Measurements from ENCODE around the gene ADAP1.
A peak's percentile ranks its signal among the peaks of the same experiment; 100 is the strongest.
"Not testable (repeated sequence)": the region's sequence is repeated elsewhere in the genome, so short reads cannot be mapped to it uniquely, and the experiment has no call there.

The ADAP1 gene, protein sequence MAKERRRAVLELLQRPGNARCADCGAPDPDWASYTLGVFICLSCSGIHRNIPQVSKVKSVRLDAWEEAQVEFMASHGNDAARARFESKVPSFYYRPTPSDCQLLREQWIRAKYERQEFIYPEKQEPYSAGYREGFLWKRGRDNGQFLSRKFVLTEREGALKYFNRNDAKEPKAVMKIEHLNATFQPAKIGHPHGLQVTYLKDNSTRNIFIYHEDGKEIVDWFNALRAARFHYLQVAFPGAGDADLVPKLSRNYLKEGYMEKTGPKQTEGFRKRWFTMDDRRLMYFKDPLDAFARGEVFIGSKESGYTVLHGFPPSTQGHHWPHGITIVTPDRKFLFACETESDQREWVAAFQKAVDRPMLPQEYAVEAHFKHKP

DNA sequence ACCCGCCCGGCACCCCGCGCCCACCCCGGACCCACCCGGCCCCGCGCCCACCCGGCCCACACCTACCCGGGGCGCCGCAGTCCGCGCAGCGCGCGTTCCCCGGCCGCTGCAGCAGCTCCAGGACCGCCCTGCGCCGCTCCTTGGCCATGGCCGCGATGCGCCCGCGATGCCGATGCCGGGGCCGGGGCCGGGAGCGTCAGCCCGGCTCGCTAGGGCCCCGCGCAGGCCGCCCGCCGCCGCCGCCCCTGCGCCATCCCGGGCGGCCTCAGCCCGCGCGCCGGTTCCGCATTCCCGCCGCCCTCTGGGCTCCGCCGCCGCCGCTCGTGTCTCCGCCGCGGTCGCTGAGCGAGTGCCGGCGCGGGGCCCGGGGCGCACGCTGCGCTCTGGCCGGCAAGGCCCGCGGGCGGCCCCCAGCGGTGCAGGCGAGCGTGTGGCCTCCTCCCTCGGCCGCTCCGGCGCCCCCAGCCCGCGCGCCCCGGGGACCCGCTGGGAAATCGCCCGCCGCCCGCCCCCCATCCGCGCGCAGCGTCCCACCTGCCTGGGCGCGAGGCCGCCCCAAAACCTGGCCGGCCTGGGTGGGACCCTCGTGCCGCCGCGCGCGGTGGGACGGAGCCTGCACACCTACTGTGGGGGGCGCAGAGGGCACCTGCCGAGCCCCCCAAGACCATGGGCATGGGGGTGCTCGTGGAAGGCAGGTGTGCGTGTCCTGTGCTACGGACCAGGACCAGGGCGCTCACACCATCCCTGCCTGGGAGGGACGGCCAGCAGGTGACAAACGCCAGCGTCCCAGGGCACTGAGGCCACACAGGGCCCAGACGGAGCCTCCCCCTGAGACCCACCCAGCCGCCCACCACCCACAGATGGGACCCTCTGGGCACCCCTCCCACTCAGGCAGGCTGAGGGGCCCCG lies at the start of gene ADAP1:
TSS of gene ADAP1 (minus strand) at position 351 of the 909 bp plus-strand sequence. CDS start at position 148, 203 bp downstream.
- DNase-seq (ENCODE audit: low read depth in 2 of 2): peak; percentile 39 to 59

DNA sequence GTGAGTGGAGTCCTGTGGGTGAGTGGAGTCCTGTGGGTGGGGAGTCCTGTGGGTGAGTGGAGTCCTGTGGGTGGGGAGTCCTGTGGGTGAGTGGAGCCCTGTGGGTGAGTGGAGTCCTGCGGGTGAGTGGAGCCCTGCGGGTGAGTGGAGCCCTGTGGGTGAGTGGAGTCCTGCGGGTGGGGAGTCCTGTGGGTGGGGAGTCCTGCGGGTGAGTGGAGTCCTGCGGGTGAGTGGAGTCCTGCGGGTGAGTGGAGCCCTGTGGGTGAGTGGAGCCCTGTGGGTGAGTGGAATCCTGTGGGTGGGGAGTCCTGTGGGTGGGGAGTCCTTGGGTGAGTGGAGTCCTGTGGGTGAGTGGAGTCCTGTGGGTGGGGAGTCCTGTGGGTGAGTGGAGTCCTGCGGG lies 48.0 kb upstream of the ADAP1 start:
- not testable (repeated sequence) for DNase-seq (ENCODE audit: low read depth in 2 of 2)

DNA sequence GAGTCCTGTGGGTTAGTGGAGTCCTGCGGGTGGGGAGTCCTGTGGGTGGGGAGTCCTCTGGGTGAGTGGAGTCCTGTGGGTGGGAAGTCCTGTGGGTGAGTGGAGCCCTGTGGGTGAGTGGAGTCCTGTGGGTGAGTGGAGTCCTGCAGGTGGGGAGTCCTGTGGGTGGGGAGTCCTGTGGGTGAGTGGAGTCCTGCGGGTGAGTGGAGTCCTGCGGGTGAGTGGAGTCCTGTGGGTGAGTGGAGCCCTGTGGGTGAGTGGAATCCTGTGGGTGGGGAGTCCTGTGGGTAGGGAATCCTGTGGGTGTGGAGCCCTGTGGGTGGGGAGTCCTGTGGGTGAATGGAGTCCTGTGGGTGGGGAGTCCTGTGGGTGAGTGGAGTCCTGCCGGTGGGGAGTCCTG lies 47.5 kb upstream of the ADAP1 start:
- DNase-seq (ENCODE audit: low read depth in 2 of 2): not testable (repeated sequence)

DNA sequence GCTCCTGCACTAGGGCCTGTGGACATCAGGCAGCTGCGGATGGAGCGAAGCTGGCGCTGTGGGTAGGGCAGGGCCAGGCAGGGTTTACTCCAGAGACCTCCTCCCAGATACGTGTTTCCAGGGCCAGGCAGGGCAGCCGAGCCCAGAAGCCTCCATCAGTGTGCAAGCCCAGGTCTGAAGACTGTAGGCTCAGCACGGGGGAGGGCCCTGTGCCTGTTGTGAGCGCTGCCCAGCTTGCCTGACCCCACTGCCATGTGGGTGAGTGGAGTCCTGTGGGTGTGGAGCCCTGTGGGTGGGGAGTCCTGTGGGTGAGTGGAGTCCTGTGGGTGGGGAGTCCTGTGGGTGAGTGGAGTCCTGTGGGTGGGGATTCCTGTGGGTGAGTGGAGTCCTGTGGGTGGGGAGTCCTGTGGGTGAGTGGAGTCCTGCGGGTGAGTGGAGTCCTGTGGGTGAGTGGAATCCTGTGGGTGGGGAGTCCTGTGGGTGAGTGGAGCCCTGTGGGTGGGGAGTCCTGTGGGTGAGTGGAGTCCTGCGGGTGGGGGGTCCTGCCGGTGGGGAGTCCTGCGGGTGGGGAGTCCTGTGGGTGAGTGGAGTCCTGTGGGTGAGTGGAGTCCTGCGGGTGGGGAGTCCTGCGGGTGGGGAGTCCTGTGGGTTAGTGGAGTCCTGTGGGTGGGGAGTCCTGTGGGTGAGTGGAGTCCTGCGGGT lies 46.7 kb upstream of the ADAP1 start:
- DNase-seq (ENCODE audit: low read depth in 2 of 2): not testable (repeated sequence)

DNA sequence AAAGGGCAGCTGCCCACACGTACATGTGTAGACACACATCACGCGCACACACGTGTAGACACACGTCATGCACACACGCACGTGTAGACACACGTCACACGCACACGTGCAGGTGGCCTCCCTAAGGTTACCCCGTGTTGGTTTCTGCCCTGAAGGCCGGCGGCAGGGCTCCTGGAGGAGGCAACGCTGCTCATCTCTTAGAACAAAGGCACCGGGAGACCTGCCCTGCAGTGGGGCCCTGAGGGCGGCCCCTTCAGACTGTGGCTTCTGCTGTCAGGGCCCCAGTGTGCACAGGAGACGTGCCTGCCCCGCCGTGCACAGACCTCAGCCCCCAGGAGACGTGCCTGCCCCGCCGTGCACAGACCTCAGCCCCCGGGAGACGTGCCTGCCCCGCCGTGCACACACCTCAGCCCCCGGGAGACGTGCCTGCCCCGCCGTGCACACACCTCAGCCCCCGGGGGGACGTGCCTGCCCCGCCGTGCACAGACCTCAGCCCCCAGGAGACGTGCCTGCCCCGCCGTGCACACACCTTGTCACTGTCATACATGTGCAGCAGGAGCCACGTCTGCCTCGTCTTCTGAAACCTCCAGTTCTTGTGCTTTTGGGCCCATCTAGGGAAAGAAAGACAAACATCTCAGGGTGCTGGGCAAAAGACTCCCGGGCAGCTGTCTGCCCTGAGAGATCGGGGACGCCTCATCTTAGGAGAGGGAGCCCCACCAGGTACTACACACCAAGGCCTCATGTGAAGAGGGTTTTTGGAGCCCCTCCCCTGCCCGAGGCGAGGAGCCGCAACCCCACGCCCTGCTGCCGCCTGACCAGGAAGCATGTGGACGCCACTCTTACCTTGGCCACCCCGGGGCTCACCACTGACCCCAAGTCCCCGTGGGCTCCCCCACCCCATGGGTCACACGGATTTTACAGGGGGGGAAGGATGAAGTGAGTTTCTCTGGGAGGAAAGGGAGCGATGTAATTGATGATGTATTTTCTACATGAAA lies 45.8 kb upstream of the ADAP1 start:
- no peak for DNase-seq (ENCODE audit: low read depth in 2 of 2)

DNA sequence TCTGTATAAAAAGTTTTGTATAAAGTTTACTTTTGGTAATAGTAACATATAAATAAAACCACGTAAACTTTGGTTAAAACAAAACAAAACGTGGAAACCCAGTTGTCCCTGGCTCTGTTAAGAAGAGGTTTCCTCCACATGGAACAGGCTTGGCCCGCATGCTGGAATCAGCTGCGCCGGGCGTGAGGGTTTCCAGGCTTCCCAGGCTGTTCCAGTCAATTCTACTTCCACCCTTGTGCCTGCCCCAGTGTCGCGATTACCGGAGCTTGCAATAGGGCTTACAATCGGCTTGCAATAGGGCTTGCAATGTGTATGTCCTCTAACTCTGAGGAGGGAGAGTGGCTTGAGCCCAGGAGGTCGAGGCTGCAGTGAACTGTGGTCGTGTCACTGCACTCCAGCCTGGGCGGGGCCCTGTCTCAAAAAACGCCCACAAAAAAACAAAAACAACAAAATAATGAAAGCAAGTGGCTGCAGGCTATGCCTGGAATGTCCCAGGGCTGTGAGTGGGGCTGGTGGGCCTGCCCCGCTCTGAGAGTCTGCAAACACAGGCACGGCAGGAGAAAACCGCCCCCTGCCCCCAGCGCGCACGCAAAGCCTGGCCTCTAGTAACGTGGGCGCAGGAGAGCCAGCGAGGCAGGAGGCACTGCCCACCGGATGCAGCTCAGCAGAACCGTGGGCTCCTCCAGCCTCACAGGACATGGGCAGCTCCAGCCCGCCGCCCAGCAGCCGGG lies 44.8 kb upstream of the ADAP1 start:
- no peak for DNase-seq (ENCODE audit: low read depth in 2 of 2)

DNA sequence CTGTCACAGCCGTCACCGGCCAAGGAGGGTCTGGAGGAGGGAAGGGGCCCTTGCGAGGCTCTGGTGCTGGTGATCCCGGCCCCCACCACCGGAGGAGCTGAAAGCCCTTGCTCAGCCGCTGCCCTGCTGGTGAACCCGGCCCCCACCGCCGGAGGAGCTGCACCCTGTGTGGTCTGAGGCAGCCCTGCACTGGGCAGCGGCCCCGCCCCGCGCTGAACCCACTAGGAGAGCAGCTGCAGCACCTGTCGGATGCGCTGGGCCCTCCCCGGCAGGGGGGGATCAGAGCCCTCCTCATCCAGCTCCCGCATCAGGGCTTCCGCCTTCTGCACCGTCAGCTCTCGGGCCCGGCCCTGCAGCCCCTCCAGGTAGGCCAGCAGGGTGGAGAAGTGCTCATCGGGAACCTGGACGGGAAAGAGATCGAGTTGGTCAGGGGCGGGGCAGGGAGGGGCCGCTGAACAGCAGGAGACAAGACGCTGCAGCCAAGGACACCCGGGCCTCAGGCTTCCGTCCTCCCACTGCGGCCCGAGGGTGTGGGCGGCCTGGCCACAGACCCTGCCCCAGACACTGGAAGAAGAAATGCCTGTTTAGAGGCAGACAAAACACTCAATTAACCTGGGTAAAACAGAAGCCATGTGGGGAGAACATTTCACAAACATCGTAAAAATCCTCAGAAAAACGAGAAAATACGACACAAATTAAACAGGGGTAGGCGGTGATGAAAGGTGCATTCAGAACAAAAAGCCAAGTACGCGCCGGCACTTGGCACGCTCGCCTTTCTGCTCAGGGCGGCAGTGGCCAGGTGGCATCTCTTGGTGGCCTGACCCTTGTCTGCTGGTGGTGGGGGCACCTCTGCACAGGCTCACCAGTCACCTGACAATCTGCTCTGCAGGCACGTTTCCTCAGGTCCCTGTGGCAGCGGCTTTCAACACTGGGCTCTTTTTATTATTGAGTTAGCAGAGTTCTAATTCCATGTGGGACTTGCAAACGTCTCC lies 43.2 kb upstream of the ADAP1 start:
- no peak for DNase-seq (ENCODE audit: low read depth in 2 of 2)

DNA sequence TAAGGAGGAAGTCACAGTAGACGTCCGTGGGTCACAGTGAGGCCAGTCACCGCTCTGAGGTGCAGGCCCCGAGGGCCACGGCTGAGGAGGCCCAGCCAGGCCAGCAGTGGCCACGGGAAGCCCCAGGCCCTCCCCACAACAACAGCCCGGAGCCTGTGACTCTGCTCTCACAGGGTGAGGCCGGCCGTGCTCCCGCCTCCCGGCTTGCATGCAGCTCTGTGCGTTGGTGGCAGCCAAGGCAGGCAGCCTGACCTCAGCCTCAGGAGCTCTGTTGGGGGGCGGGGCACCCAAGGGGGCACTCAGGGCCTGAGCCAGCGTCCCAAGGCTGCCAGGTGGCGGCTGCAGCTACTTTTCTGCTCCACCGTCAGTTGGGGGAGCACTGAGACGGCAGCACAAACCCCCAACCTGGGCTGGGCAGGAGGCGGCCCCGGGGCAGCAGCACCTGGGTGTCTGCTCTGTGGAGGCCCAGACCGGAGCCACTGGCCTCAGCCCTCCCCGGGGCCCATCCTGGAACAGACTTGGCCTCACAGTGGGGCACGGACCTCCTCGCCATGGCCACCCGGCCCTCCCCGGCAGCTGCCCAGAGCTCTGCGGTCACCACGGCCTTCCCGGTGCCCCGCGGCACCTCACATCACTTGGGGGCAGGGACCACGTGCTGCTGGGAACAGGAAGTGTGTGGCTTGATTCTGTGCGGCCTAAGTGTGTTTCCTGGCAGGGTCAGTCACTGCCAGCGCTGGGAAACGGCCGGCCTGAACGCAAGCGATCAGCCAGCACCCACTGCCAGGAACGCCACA lies 41.8 kb upstream of the ADAP1 start:
- no peak for DNase-seq (ENCODE audit: low read depth in 2 of 2)

DNA sequence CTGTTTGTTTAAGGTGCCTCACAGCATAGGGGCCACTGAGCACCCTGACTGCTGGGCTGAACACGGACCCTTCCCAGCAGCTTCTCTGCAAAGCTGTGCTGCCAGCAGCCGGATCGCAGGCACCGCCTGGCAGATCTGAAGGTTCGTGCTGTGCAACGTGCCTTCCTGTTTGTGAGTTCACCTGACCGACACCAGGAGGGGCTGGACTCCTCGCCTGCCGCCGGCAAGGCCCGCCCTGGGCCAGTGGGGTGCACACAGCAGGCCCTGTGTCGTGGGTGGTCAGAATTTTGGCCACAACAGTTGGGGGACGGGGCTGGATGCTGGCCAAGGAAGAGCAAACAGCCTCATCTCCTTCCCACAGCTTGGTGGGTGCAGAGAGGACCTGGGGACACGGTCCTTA lies 41.1 kb upstream of the ADAP1 start:
- no peak for DNase-seq (ENCODE audit: low read depth in 2 of 2)

DNA sequence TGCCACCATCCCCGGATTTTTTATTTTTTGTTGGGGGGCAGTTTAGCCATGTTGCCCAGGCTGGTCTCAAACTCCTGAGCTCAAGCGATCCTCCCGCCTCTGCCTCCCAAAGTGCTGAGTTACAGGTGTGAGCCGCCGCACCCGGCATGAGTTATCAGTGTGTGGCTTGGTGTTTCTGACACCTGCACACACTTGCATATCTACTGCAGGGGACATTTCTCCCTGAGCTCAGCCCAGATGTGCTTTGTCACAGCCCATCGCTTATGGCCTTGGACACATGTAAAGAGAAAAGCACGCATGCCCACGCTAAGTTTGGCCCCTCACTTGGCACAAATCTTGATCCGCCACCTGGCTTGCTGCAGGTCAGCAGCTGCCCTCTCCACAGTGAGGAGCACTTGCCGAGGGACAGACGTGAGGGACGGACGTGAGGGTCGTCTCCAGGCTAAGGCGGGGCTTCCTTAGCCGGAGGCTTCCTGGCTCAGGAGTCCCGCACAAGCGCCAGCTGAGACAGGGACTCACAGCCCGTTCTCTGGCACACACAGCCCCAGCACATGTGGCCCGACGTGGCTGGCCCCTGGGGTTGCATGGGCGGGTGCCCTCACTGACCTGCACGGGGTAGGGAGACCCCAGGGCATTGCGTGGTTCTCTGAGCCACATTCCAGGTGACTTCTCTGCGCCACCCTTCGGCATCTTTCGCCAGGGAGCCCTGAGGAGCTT lies 40.3 kb upstream of the ADAP1 start:
- DNase-seq (ENCODE audit: low read depth in 2 of 2): no peak

DNA sequence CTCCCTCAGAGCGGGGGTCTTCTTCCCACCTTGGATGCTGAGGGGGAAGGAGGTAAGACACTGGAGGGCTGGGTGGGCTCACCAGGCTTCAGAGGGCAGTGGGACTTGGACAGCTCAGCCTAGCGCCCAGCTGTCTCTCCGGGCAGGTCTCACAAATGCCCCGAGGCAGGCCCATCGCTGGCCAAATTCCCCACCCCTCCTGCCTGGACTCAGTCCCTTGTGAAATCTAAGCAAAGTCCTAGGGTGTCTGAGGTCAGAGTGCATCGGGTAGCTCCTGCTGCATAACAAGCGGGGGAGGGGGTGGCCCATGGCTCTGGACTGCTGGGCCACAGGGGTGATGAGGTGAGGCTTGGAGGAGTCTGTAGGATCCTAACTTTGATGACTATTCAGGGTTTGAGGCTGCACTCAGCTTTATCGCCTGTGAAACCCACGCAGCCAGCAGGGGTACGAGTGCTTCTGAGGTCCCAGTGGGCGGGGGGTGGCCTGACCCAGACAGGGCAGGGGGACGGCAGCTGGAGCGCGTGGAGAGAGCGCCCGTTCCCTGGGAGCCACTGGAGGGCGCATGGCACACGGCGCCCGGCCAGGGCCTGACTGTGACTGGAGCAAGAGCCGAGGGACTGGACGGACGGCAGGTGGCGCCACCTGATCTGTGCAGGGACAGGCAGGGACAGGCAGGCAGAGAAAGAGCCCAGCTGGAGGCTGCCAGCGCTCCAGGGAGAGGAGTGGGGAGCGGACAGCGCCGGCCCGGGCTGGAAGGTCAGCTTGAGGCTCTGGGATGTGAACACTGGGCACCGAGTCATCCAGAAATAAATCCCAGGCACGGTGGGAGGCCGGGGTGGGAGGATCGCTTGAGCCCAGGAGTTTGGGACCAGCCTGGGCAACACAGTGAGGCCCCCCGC lies 38.5 kb upstream of the ADAP1 start:
- DNase-seq (ENCODE audit: low read depth in 2 of 2): peak; percentile 89 to 90

DNA sequence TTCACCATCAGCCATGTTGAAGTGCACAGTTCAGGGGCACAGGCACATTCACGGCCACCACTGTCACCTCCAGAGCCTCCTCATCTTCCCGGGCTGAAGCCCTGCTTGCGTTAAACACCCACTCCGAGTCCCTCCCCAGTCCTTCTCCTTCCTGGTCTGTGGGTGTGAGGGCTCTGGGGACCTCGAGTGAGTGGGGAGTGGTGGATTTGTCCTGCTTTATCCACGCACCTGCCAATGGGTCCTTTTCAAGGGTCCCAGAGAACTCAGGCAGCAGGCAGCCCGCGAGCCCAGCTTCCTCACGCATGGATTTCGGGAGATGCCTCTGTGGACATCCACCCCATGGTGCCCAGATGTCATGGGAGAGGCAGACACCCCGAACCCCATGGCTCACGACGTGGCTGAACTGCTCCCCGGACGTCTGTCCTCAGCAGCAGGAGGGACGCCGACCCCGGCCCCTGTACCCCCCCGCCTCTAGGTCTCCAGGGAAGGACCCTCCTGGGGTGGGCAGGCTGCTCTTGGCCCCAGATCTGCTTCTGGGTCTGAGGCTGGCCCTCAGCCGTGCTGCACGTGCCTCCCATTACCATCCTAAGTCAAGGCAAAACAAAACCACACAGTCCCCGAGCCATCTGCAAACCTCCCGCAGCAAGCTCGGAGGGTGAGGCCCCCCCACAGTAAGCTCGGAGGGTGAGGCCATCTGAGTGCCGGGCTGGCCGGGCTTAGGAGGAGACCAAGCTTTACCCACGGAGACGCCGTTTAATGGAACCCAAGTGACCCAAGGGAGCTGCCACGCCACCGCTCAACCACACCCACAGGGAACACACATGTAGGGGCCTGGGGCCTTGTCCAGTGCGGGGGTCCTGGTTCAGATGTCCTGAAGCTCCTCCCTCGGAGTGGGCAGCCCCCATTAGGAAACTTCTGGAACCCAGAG lies 37.5 kb upstream of the ADAP1 start:
- no peak for DNase-seq (ENCODE audit: low read depth in 2 of 2)

DNA sequence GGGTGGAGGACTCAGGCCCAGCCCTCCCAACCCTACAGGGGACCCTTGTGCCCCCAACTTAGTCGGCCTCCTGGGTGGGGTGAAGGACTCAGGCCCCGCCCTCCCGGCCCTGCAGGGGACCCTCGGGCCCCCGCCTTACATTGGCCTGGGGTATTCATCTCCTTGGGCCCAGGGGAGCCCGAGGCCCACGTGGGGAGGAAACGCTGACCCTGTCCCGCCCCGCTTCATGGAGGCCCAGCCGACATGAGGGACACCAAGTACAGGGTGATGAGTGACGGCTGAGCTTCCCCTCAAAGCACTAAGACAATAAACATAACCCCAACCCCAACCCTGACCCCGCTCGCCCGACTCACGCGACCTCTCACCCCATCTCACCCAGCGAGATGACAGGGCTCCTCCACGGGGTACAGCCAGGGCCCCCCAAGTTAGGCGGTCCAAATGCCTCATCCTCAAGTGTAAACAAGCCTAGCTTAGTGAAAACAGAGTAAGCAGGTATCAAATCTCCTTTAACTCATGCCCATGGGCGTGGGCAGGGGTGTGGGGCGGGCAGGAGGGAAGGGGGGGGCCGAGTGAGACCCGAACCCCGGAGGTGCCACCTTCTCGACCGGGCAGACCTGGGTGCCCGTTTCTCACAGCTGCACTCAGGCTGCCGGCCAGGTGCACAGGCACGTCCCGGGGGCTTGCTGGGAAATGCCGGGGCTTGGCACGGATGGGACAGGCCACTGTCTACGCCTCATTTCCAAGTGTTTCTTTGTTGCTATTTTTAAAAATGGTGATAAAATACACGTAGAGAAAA lies 36.7 kb upstream of the ADAP1 start:
- DNase-seq (ENCODE audit: low read depth in 2 of 2): no peak

DNA sequence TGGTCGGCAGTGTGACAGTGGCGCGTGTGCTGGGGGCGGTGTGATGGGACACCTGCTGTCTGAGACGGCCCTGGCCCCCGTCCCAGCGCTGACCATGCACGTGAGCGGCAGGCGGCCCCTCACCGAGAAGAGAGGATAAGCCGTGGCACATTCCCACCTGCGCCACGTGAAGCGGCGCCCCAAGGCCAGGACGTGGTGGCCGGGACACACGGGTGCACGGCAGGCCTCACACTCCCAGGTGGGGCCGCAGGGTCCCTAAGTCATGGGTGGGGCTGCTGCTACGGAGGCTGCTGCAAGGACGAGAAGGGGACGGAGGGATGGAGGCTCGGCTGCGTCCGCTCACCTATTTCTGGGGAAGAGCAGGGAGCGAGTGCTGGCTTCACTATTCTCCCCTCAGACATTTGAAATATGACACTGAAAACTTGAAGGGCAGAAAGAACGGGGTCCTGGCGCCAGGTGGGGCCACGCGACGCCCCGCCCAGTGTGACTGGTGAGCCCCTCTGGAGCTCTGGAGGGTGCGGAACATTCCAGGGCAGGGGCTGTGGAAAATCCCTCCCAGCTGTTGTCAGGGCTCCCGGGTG lies 36.0 kb upstream of the ADAP1 start:
- DNase-seq (ENCODE audit: low read depth in 2 of 2): no peak

Measured in stimulated activated CD8-positive, alpha-beta memory T cell treated with anti-CD3 and anti-CD28 coated beads, Interleukin-15, amount 100 ng/mL, for 48 hours (primary cell).